Effector memory CD8-positive, alpha-beta T cell (primary cell): ENCODE results near the gene MRAP2.

Source experiments
- ATAC-seq: fragments of 150-1000 bp; cut with Tn5 transposase; replicated peaks from 2 replicates; pipeline ENCODE4 v1.10.0; 2021; ENCODE audit warnings: mild to moderate bottlenecking, moderate library complexity
- DNase-seq, 3 experiments: peaks; one replicate each; pipeline ENCODE4 v3.0.0; 2021
- H3K27ac Mint-ChIP-seq, 2 donors: one replicate each; pipeline ENCODE4 v1.8.0; 2022; ENCODE audit warnings: mild to moderate bottlenecking in 2 of 2, mixed read lengths in 2 of 2, moderate library complexity in 2 of 2
- H3K27me3 Mint-ChIP-seq, 2 donors: one replicate each; pipeline ENCODE4 v1.8.0; 2022; ENCODE audit warnings: mixed read lengths in 2 of 2
- H3K36me3 Mint-ChIP-seq: one replicate; pipeline ENCODE4 v1.8.0; 2022; ENCODE audit warnings: mild to moderate bottlenecking, moderate library complexity, mixed read lengths; ENCODE audit not compliant: insufficient read depth
- H3K4me1 Mint-ChIP-seq, 2 donors: one replicate each; pipeline ENCODE4 v1.8.0; 2022; ENCODE audit warnings: low read depth in 2 of 2, mixed read lengths in 2 of 2
- H3K4me3 Mint-ChIP-seq, 2 donors: one replicate each; pipeline ENCODE4 v1.8.0; 2022; ENCODE audit warnings: mild to moderate bottlenecking in 2 of 2, mixed read lengths in 2 of 2, moderate library complexity in 2 of 2
- H3K9me3 Mint-ChIP-seq, 2 donors: one replicate each; pipeline ENCODE4 v1.8.0; 2022; ENCODE audit warnings: mixed read lengths in 2 of 2

The MRAP2 gene

GRCh38 chr6:84136364-84137050, 102.9 kb downstream of the MRAP2 start:
- peaks cover 0 to 8% of the 10 kb centered on the region in 2 donors for H3K9me3 Mint-ChIP-seq
- no peak overlapping the region for H3K27ac Mint-ChIP-seq
- H3K27me3 Mint-ChIP-seq, result no peaks in the 10 kb centered on the region
- H3K4me1 Mint-ChIP-seq, result no peaks in the 10 kb centered on the region
- ATAC-seq, result no peak
- no peak overlapping the region for H3K4me3 Mint-ChIP-seq
- DNase-seq, result no peak
- peaks cover under 1% of the 10 kb centered on the region for H3K36me3 Mint-ChIP-seq

GRCh38 chr6:84137051-84137375, 103.4 kb downstream of the MRAP2 start:
- Mint-ChIP-seq H3K27me3 (no peaks in the 10 kb centered on the region), H3K9me3 (peaks cover 0 to 8% of the 10 kb centered on the region in 2 donors), H3K4me3 (no peak overlapping the region), H3K27ac (no peak overlapping the region), H3K36me3 (peaks cover 4% of the 10 kb centered on the region), H3K4me1 (no peaks in the 10 kb centered on the region)
- ATAC-seq, result no peak
- no peak for DNase-seq

- H3K36me3 Mint-ChIP-seq, result peaks cover 4% of the 10 kb centered on the region
These were observed 104.5 kb downstream of the MRAP2 start for GRCh38 chr6:84137989-84138575.

GRCh38 chr6:84139311-84139710, 105.7 kb downstream of the MRAP2 start:
- H3K4me3 Mint-ChIP-seq, result no peak overlapping the region
- no peaks in the 10 kb centered on the region for H3K27me3 Mint-ChIP-seq
- no peak overlapping the region for H3K27ac Mint-ChIP-seq
- no peak for ATAC-seq
- H3K9me3 Mint-ChIP-seq, result no peaks in the 10 kb centered on the region
- H3K4me1 Mint-ChIP-seq, result no peaks in the 10 kb centered on the region
- no peak for DNase-seq
- H3K36me3 Mint-ChIP-seq, result peaks cover 4% of the 10 kb centered on the region

More at GRCh38 chr6:84137989-84138575, 104.5 kb downstream of the MRAP2 start:
- H3K4me3 Mint-ChIP-seq, result no peak overlapping the region
- H3K4me1 Mint-ChIP-seq, result no peaks in the 10 kb centered on the region
- H3K27ac Mint-ChIP-seq, result peak overlapping the region in 1 of 2 donors; percentile 42
- H3K9me3 Mint-ChIP-seq, result no peaks in the 10 kb centered on the region
- DNase-seq (no peak), ATAC-seq (no peak)
- H3K27me3 Mint-ChIP-seq, result no peaks in the 10 kb centered on the region
